Smooth muscle cell (in vitro differentiated cells): ENCODE data around the gene MICAL2. TPM values are rescaled to one million over a fixed set of nuclear protein-coding genes. Genes with fewer than 3 reads are reported as not detected.

Experiments used
- DNase-seq: peaks from one replicate; lab custom pipeline; 2025; ENCODE audit not compliant: unreplicated experiment; lab: John Stamatoyannopoulos, UW
- H2AFZ ChIP-seq: fragments of 200-600 bp; sonication (generic); 2 replicates; pipeline ENCODE4 v1.6.0; 2016; ENCODE audit warnings: antibody characterized with exemption, low read depth, mild to moderate bottlenecking
- H3F3A ChIP-seq: fragments of 200-600 bp; sonication (generic); 2 replicates; pipeline ENCODE4 v1.6.0; 2017; ENCODE audit warnings: antibody characterized with exemption, low read depth
- H3K27ac ChIP-seq: fragments of 200-600 bp; sonication (generic); 2 replicates; pipeline ENCODE4 v1.5.1; 2016; ENCODE audit warnings: low read depth, mild to moderate bottlenecking
- H3K27me3 ChIP-seq: fragments of 200-600 bp; sonication (generic); 2 replicates; pipeline ENCODE4 v1.6.1; 2016; ENCODE audit warnings: low read depth, mild to moderate bottlenecking
- H3K36me3 ChIP-seq: fragments of 200-600 bp; sonication (generic); 2 replicates; pipeline ENCODE4 v1.5.1; 2016; ENCODE audit warnings: low read depth
- H3K4me1 ChIP-seq: fragments of 200-600 bp; sonication (generic); 2 replicates; pipeline ENCODE4 v1.5.1; 2016; ENCODE audit warnings: low read depth
- H3K4me2 ChIP-seq: fragments of 200-600 bp; sonication (generic); 2 replicates; pipeline ENCODE4 v1.6.0; 2016; ENCODE audit warnings: mild to moderate bottlenecking
- H3K4me3 ChIP-seq: fragments of 200-600 bp; sonication (generic); 2 replicates; pipeline ENCODE4 v1.5.1; 2016; ENCODE audit warnings: mild to moderate bottlenecking
- H3K79me2 ChIP-seq: fragments of 200-600 bp; sonication (generic); 2 replicates; pipeline ENCODE4 v1.6.0; 2016; ENCODE audit warnings: low read depth, mild to moderate bottlenecking
- H3K9ac ChIP-seq: fragments of 200-600 bp; sonication (generic); 2 replicates; pipeline ENCODE4 v1.6.0; 2016; ENCODE audit warnings: low read depth
- H3K9me3 ChIP-seq: fragments of 200-600 bp; sonication (generic); replicated peaks from 2 replicates; pipeline ENCODE4 v1.5.1; 2016; ENCODE audit warnings: low read depth
- H4K20me1 ChIP-seq: fragments of 200-600 bp; sonication (generic); 2 replicates; pipeline ENCODE4 v1.6.0; 2016; ENCODE audit warnings: low read depth
- CTCF ChIP-seq: fragments of 200-600 bp; sonication (generic); IDR thresholded peaks from 2 replicates; pipeline ENCODE4 v1.5.1; 2017; ENCODE audit warnings: borderline replicate concordance, mild to moderate bottlenecking, antibody characterized with exemption; ENCODE audit not compliant: insufficient read depth, poor library complexity, severe bottlenecking
- WGBS: methylation state at CpG from one replicate; pipeline ENCODE4 v1.1.7; 2016; ENCODE audit warnings: low lambda C conversion rate; 5-methylcytosine and 5-hydroxymethylcytosine counted together
- polyA plus RNA-seq: library from polyadenylated mRNA; unstranded; fragments of >200 nt; fragmentation: Nextera tagmentation; extraction: Ambion mirVana; gene quantifications from 2 replicates; pipeline ENCODE4 v1.2.1, GENCODE V29; 2016
- total RNA-seq: library from RNA; depleted of rRNA; stranded (reverse); fragments of >200 nt; gene quantifications from 2 replicates; pipeline ENCODE4 v1.2.3, GENCODE V29; 2014

Gene MICAL2
- total and polyA plus RNA-seq, 2 experiments from 2014 or later, result 161 to 287 TPM

GRCh38 chr11:12233602-12233925, 123.2 kb downstream of the MICAL2 start:
- H4K20me1 ChIP-seq, result no peaks in the 10 kb centered on the region
- 100% methylated on average over 1 of the region's 1 CpG for WGBS
- no peak overlapping the region for H3K4me3 ChIP-seq
- H3F3A ChIP-seq, result peaks cover 23% of the 10 kb centered on the region
- H3K9ac ChIP-seq, result peak overlapping the region; percentile 92
- H3K36me3 ChIP-seq, result peaks cover 3% of the 10 kb centered on the region
- H3K4me1 ChIP-seq, result peaks cover 7% of the 10 kb centered on the region
- no peaks in the 10 kb centered on the region for H3K79me2 ChIP-seq
- no peaks in the 10 kb centered on the region for H3K9me3 ChIP-seq
- DNase-seq, result no peak
- peak overlapping the region; percentile 99 for H3K27ac ChIP-seq
- no peak overlapping the region for H2AFZ ChIP-seq
- no peaks in the 10 kb centered on the region for H3K27me3 ChIP-seq
- H3K4me2 ChIP-seq, result peak overlapping the region; percentile 62
- no peak for TF ChIP-seq CTCF

- Histone ChIP-seq H3K27ac (peak overlapping the region; percentile 99), H4K20me1 (no peaks in the 10 kb centered on the region), H3K79me2 (no peaks in the 10 kb centered on the region), H3K27me3 (no peaks in the 10 kb centered on the region), H2AFZ (no peak overlapping the region), H3K9me3 (no peaks in the 10 kb centered on the region), H3K4me1 (peaks cover 7% of the 10 kb centered on the region), H3K4me3 (no peak overlapping the region), H3K9ac (no peak overlapping the region), H3K36me3 (peaks cover 3% of the 10 kb centered on the region), H3K4me2 (no peak overlapping the region), H3F3A (peaks cover 23% of the 10 kb centered on the region)
- no peak for DNase-seq
- TF ChIP-seq CTCF, result no peak
- whole genome bisulfite sequencing, result 50% methylated on average over 1 of the region's 1 CpG
Observed at GRCh38 chr11:12234221-12234620, 123.8 kb downstream of the MICAL2 start.

GRCh38 chr11:12235080-12235479, 124.7 kb downstream of the MICAL2 start:
- no peaks in the 10 kb centered on the region for H4K20me1 ChIP-seq
- no peaks in the 10 kb centered on the region for H3K9me3 ChIP-seq
- no peaks in the 10 kb centered on the region for H3K27me3 ChIP-seq
- no peak overlapping the region for H2AFZ ChIP-seq
- peaks cover 23% of the 10 kb centered on the region for H3F3A ChIP-seq
- no peak for TF ChIP-seq CTCF
- H3K4me2 ChIP-seq, result no peak overlapping the region
- WGBS, result 91% methylated on average over 6 of the region's 6 CpGs
- H3K36me3 ChIP-seq, result peaks cover under 1% of the 10 kb centered on the region
- H3K4me3 ChIP-seq, result no peak overlapping the region
- H3K79me2 ChIP-seq, result no peaks in the 10 kb centered on the region
- DNase-seq, result no peak
- H3K9ac ChIP-seq, result no peak overlapping the region
- H3K27ac ChIP-seq, result peak overlapping the region; percentile 99
- H3K4me1 ChIP-seq, result peaks cover 7% of the 10 kb centered on the region

GRCh38 chr11:12235553-12235946, 125.2 kb downstream of the MICAL2 start:
- Histone ChIP-seq H3K9me3 (no peaks in the 10 kb centered on the region), H3K4me3 (no peak overlapping the region), H3K79me2 (no peaks in the 10 kb centered on the region), H2AFZ (no peak overlapping the region), H3K4me2 (no peak overlapping the region), H3F3A (peaks cover 22% of the 10 kb centered on the region), H3K36me3 (peaks cover 5% of the 10 kb centered on the region), H3K9ac (peak overlapping the region; percentile 24), H4K20me1 (no peaks in the 10 kb centered on the region), H3K27me3 (no peaks in the 10 kb centered on the region), H3K4me1 (peaks cover 7% of the 10 kb centered on the region), H3K27ac (peak overlapping the region; percentile 99)
- 83% methylated on average over 3 of the region's 3 CpGs for WGBS
- TF ChIP-seq CTCF, result no peak
- DNase-seq, result no peak
